Natural killer cell treated with Interleukin-12 subunit alpha and Interleukin-12 subunit beta and Interleukin-15 and Interleukin-18, amount 100 ng/mL, for 72 hours (primary cell): ENCODE data around the gene PDE8A. TPM values are rescaled to one million over a fixed set of nuclear protein-coding genes. Genes with fewer than 3 reads are reported as not detected.
A peak's percentile ranks its signal among the peaks of the same experiment; 100 is the strongest.

Source experiments
- ATAC-seq, 2 donors: fragments of 150-1000 bp; cut with Tn5 transposase in 1 of 2; sonication (Bioruptor Pico), chemical (Tn5 transposase) in 1 of 2; 2 replicates each; pipeline ENCODE4 v1.10.0; 2021
- DNase-seq: peaks from one replicate; pipeline ENCODE4 v3.0.0; 2022; ENCODE audit warnings: low spot score
- H3K27ac Mint-ChIP-seq, 2 donors: 1 replicate in 1 of 2; 2 replicates in 1 of 2; pipeline ENCODE4 v1.8.0; 2022; ENCODE audit warnings: mixed read lengths in 2 of 2, mild to moderate bottlenecking in 1 of 2, moderate library complexity in 1 of 2
- H3K27me3 Mint-ChIP-seq, 2 donors: 1 replicate in 1 of 2; 2 replicates in 1 of 2; pipeline ENCODE4 v1.8.0; 2022; ENCODE audit warnings: mixed read lengths in 2 of 2
- H3K36me3 Mint-ChIP-seq: one replicate; pipeline ENCODE4 v1.8.0; 2022; ENCODE audit warnings: mixed read lengths
- H3K4me1 Mint-ChIP-seq, 2 donors: 1 replicate in 1 of 2; 2 replicates in 1 of 2; pipeline ENCODE4 v1.8.0; 2022; ENCODE audit warnings: low read depth in 2 of 2, mixed read lengths in 2 of 2, mild to moderate bottlenecking in 1 of 2
- H3K4me3 Mint-ChIP-seq: one replicate; pipeline ENCODE4 v1.8.0; 2022; ENCODE audit warnings: mixed read lengths
- H3K9me3 Mint-ChIP-seq: 2 replicates; pipeline ENCODE4 v1.8.0; 2022; ENCODE audit warnings: mixed read lengths
- total RNA-seq, 2 donors: library from RNA; stranded (reverse); gene quantifications; one replicate each; pipeline ENCODE4 v1.2.3, GENCODE V29; 2022

PDE8A gene
- total RNA-seq, 2 donors from 2014 or later = 27.0 to 32.0 TPM

DNA sequence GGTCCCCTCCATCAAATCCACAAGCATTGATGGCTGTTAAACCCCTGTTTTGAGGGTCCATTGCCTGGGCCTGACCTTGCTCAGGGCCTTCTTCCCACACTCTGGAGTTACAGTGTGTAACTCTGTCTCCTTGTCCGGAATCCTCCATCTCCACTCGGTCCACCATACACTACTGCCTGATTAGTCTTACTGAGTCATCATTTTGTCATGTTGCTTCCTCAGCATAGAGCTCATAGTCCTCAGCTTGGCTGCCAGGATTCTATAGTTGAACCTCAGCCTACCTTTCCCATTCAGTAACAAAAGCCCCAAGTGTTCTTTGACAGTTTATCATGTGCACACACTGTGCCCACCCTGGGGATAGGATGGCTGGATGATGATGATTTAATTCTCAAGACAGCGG lies 113.0 kb downstream of the PDE8A start:
- H3K36me3 Mint-ChIP-seq = peaks cover 4% of the 10 kb centered on the region
- H3K4me1 Mint-ChIP-seq = no peaks in the 10 kb centered on the region
- ATAC-seq = no peak
- no peak overlapping the region for H3K4me3 Mint-ChIP-seq
- H3K27ac Mint-ChIP-seq = no peak overlapping the region
- H3K9me3 Mint-ChIP-seq = no peaks in the 10 kb centered on the region
- no peaks in the 10 kb centered on the region for H3K27me3 Mint-ChIP-seq
- no peak for DNase-seq

DNA sequence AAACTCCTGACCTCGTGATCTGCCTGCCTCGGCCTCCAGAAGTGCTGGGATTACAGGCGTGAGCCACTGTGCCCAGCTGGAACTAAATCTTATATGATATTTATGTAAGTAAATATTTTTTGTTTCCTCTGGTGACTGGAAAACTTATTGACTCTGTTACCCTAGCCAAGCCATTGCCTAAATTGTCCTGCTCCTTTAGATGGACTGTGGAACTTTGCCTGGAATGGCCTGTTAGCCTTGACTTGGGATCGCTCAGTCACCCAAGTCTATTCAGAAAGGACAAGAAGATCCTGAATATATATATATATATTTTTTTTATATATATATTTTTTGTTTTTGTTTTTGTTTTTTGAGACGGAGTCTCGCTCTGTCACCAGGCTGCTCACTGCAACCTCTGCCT lies 113.9 kb downstream of the PDE8A start:
- Mint-ChIP-seq H3K4me3 (no peak overlapping the region), H3K36me3 (peaks cover 4% of the 10 kb centered on the region), H3K27me3 (no peaks in the 10 kb centered on the region), H3K4me1 (no peaks in the 10 kb centered on the region), H3K27ac (no peak overlapping the region), H3K9me3 (no peaks in the 10 kb centered on the region)
- DNase-seq (no peak), ATAC-seq (no peak)

DNA sequence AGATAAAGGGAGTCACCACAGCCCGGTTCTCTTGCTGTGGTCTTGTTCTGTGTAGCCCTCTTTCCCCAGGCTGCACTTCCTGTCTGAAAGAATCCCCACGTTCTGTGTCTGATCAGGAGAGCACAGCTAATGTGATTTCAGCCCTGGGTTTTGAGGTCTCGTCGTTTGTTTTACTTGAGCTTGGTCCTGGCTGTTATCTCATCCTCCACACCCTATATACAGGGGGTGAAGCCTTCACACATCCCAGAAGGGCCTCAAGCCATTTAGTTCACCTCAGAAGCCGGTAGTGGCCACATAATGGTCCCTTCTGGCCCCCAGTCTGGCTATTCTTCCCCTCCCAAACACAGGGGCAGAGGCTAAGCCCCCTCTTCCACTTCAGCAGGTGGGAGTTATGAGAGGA lies 115.6 kb downstream of the PDE8A start:
- peaks cover 4% of the 10 kb centered on the region for H3K36me3 Mint-ChIP-seq
- ATAC-seq (no peak), DNase-seq (no peak)
- no peaks in the 10 kb centered on the region for H3K9me3 Mint-ChIP-seq
- H3K27ac Mint-ChIP-seq = no peak overlapping the region
- H3K4me1 Mint-ChIP-seq = no peaks in the 10 kb centered on the region
- no peaks in the 10 kb centered on the region for H3K27me3 Mint-ChIP-seq
- H3K4me3 Mint-ChIP-seq = no peak overlapping the region

DNA sequence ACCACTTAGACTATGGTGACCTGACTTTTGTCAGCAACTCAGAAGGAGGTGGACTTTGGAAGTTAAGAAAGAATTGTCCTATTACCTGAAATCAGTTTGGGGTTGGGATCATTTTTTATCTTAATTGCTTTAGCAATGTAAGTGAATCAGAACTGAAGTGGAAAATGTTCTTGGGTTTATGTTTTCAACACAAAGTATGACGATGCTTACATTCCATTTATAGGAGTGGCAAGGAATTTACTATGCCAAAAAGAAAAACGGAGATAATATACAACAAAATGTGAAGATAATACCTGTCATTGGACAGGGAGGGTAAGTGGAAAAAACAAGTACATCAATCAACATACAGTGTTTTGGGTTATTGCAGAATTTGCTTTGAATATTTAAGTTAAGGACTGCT lies 116.1 kb downstream of the PDE8A start:
- Mint-ChIP-seq H3K36me3 (peaks cover 4% of the 10 kb centered on the region), H3K4me1 (no peaks in the 10 kb centered on the region), H3K9me3 (no peaks in the 10 kb centered on the region), H3K27ac (no peak overlapping the region), H3K27me3 (no peaks in the 10 kb centered on the region), H3K4me3 (no peak overlapping the region)
- DNase-seq (no peak), ATAC-seq (no peak)

DNA sequence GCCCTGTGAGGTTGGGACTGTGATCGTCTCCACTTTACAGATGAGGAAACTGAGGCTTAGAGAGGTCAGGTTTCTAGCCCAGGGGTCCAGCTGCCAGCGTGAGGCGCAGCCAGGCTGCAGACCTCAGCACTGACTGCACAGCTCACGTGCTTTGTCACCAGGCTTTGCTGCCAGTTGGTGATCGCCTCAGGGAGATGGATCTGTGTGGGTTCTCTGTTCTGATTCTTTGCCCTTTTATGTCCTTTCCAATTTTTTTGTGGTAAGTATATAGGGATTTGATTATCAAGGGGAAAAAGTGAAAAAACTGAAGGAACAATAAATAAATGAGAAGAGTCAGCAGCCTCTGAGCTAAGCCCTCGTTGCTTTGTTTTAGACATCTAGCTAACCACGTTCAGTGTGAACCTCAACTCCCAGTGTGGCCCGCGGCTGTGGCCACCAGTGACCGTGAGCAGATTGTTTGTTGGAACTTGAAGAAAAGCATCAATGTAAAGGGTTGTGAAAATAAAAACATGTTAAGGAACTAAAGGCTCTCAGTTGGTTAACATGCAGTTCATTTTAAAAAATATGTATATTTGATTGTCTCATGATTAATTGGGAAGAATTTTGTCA lies 117.6 kb downstream of the PDE8A start:
- ATAC-seq (no peak), DNase-seq (no peak)
- Mint-ChIP-seq H3K27me3 (no peaks in the 10 kb centered on the region), H3K4me3 (no peak overlapping the region), H3K4me1 (no peaks in the 10 kb centered on the region), H3K27ac (no peak overlapping the region), H3K36me3 (peaks cover 4% of the 10 kb centered on the region), H3K9me3 (no peaks in the 10 kb centered on the region)

DNA sequence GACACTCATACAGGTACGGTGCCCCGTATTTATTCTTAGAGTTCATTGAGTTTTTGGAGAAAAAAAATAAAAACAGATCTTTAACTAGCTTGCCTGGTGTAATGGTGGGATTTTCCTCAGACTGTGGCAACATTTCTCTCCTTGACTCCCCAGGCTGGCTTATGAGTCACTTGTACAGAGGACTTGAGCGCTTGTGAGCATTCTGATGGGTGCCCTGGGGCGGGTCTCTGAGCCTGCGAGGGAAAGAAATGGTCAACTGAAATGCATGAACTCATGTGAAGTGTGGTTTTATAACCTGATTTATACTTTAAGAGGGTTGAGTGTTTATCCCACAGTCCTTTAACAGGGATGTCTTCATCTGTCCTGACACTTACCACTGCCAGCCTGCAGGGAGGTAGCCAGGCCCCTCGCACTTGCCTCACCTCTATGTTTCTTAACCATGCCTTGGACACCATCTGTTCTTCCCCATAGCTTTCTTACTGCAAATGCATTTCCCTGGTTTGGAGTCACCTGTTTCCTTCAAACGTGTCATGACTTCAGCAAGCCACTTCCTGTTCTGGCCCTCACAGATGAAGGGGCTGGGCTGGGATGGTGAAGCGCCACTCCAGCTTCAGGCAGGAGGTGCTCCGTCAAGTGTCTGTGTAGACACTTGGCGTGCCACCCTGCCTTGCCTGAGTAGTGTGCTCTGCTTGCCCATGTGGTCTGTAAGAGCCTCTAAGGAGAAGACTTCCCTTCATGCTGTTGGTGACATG lies 118.7 kb downstream of the PDE8A start:
- H3K27ac Mint-ChIP-seq = no peak overlapping the region
- no peaks in the 10 kb centered on the region for H3K27me3 Mint-ChIP-seq
- DNase-seq (no peak), ATAC-seq (peak; percentile 61 to 64)
- peaks cover 4% of the 10 kb centered on the region for H3K36me3 Mint-ChIP-seq
- no peaks in the 10 kb centered on the region for H3K9me3 Mint-ChIP-seq
- H3K4me1 Mint-ChIP-seq = no peaks in the 10 kb centered on the region
- no peak overlapping the region for H3K4me3 Mint-ChIP-seq

- Mint-ChIP-seq H3K4me3 (no peak overlapping the region), H3K36me3 (no peaks in the 10 kb centered on the region), H3K27me3 (no peaks in the 10 kb centered on the region), H3K9me3 (no peaks in the 10 kb centered on the region), H3K4me1 (no peaks in the 10 kb centered on the region), H3K27ac (no peak overlapping the region)
- ATAC-seq = no peak
- no peak for DNase-seq
These were observed 122.9 kb downstream of the PDE8A start for GRCh38 chr15:85104584-85104983.

DNA sequence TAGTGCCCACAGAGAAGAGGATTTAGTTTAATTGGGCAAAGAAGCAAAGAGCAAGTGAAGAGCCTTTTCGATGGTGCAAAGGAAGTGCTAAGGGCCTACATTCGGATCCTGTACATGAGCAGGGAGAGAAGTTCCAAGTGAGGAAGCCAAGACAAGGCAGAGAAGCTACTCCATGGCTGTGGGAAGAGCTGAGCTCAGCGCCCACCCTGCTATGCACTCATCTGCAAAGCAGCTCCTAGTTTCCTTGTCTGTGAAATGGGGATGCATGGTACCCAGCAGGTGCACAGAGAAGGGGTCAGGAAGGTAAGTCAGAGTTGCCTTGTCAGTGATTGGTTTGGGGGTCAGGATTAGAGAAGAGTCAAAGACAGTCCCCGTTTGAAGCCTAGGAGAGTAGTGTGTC lies 126.5 kb downstream of the PDE8A start:
- Mint-ChIP-seq H3K4me1 (no peaks in the 10 kb centered on the region), H3K9me3 (no peaks in the 10 kb centered on the region), H3K4me3 (no peak overlapping the region), H3K27ac (no peak overlapping the region), H3K27me3 (no peaks in the 10 kb centered on the region), H3K36me3 (no peaks in the 10 kb centered on the region)
- no peak for DNase-seq
- no peak for ATAC-seq

GRCh38 chr15:85109333-85109732 lies 127.7 kb downstream of the PDE8A start:
- Mint-ChIP-seq H3K4me1 (no peaks in the 10 kb centered on the region), H3K4me3 (no peak overlapping the region), H3K36me3 (no peaks in the 10 kb centered on the region), H3K27ac (no peak overlapping the region), H3K9me3 (no peaks in the 10 kb centered on the region), H3K27me3 (no peaks in the 10 kb centered on the region)
- no peak for DNase-seq
- no peak for ATAC-seq

DNA sequence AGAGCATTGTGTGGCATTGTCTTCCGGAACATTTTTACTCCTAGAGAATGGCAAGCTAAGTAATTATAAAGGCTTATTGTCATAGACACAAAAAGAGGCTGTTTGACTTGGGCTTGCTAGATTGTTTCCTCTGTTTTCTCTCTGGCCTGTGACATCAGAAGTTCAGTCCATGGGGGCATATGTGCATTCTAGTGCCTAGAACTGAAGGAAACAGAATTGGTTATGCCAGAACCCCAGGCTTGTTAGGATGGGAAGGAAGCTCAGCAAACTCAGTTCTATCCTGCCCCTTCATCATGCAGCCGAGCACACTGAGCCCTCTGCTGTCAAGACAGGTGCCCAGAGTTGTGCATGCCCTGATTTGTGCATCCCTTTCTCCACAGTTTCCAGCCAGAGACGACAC lies 131.3 kb downstream of the PDE8A start:
- Mint-ChIP-seq H3K9me3 (no peaks in the 10 kb centered on the region), H3K4me1 (no peaks in the 10 kb centered on the region), H3K4me3 (no peak overlapping the region), H3K27ac (no peak overlapping the region), H3K36me3 (no peaks in the 10 kb centered on the region), H3K27me3 (no peaks in the 10 kb centered on the region)
- ATAC-seq = no peak
- DNase-seq = no peak

DNA sequence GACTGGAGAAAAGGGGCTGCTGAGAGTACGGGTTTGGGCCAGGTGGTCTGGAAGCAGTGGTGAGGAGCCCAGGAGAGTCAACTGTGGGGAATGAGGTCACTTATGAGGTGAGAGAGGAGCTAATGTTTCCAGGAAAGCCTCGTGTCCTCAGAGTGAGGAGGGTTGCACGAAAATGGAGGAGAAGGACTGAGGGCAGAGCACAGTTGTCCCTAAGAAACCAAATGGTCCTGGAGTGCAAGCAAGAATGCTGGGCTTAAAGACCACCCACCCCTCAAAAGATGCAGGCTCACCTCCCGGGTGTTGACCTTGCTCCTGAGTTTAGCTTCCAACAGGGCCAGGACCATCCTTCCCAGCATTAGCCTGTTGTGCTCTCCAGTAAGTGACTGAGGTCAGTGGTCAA lies 133.2 kb downstream of the PDE8A start:
- Mint-ChIP-seq H3K36me3 (peaks cover 6% of the 10 kb centered on the region), H3K4me1 (no peaks in the 10 kb centered on the region), H3K9me3 (no peaks in the 10 kb centered on the region), H3K27ac (no peak overlapping the region), H3K4me3 (no peak overlapping the region), H3K27me3 (no peaks in the 10 kb centered on the region)
- DNase-seq (no peak), ATAC-seq (no peak)

DNA sequence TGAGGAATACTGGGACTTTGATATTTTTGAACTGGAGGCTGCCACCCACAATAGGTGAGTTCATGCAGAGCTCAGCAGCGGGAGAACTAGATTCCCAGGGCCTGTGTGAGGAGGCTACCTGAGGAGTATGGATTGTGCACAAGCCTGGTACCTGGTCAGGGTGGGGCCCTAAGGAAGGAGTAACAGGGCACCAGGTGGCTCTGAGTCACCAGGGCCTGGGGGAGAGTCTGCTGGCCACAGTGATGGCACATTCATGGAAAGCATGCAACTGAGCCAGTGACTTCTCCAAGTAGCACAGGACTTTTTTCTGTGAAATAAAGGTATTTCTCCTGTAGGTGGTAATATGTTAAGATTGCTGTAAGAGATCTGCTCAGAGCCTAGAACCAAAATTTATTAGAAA lies 134.4 kb downstream of the PDE8A start:
- no peak overlapping the region for H3K4me3 Mint-ChIP-seq
- no peak for DNase-seq
- peaks cover 6% of the 10 kb centered on the region for H3K36me3 Mint-ChIP-seq
- H3K4me1 Mint-ChIP-seq = no peaks in the 10 kb centered on the region
- H3K9me3 Mint-ChIP-seq = no peaks in the 10 kb centered on the region
- H3K27me3 Mint-ChIP-seq = no peaks in the 10 kb centered on the region
- ATAC-seq = no peak
- no peak overlapping the region for H3K27ac Mint-ChIP-seq

- ATAC-seq (no peak), DNase-seq (no peak)
- H3K36me3 Mint-ChIP-seq = peaks cover 6% of the 10 kb centered on the region
- H3K4me1 Mint-ChIP-seq = no peaks in the 10 kb centered on the region
- no peaks in the 10 kb centered on the region for H3K27me3 Mint-ChIP-seq
- no peaks in the 10 kb centered on the region for H3K9me3 Mint-ChIP-seq
- no peak overlapping the region for H3K27ac Mint-ChIP-seq
- H3K4me3 Mint-ChIP-seq = no peak overlapping the region
These were observed 134.8 kb downstream of the PDE8A start for GRCh38 chr15:85116494-85116893.

DNA sequence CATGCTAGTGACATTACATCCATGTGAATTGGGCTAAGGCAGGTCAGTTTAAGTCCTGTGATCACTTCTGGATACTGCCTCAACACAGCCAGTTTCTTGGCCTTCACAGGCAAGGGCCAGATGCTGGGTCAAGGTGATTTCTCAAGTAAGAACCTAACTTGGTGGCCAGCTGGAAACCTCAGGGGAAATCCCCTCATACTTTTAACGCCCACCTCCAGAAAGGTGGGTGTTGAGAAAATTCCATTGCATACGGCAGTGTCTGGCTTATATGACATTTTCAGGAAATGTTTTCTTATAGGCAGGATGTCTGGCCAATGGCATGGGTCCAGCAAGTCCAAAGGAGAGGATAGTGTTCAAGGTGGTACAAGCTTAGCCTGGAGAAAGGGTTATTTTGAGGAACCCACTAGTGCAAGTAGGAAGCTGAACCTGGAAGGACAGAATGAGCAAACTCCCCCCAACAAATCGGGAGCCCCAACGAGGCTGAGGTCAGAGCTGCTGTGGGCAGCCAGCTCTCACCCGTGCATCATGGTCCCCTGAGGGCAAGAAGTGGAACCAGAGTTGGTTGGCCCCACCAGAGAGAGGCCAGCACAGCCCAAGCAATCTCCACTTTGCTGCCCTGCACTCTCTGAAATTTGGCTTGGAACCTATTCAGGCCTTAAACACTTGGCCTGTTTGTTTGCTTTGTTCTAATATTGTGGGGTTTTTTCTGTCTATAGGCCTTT lies 135.4 kb downstream of the PDE8A start:
- peaks cover 11% of the 10 kb centered on the region for H3K36me3 Mint-ChIP-seq
- ATAC-seq (no peak), DNase-seq (no peak)
- no peak overlapping the region for H3K27ac Mint-ChIP-seq
- H3K27me3 Mint-ChIP-seq = no peaks in the 10 kb centered on the region
- no peak overlapping the region for H3K4me3 Mint-ChIP-seq
- H3K4me1 Mint-ChIP-seq = no peaks in the 10 kb centered on the region
- H3K9me3 Mint-ChIP-seq = no peaks in the 10 kb centered on the region
